ENCODE measurements around the gene KIF1A. TPM values are rescaled to one million over a fixed set of nuclear protein-coding genes. Genes with fewer than 3 reads are reported as not detected.

KIF1A gene
- total and polyA plus RNA-seq, 2 donors (not counting 3 experiments of a cell fraction or from before 2014, with no cell fraction given): 0.11 to 0.64 TPM

GRCh38 chr2:240869109-240869955, 49.3 kb upstream of the KIF1A start:
- ChIA-PET CTCF (no interaction called here), POLR2A (no interaction called here)
- DNase-seq (ENCODE audit: low read depth, low spot score): no peak
- intact Hi-C loops (cut with micrococcal nuclease): no loop called here
- Histone ChIP-seq H3K79me2 (ENCODE audit: control insufficient read depth, insufficient read depth, low read length) (no peaks in the 10 kb centered on the region), H3K27ac (ENCODE audit: insufficient read depth, low read depth, low read length) (no peak overlapping the region), H3K4me3 (replicated peaks in 1 of 3; ENCODE audit: insufficient read depth in 1 of 3, low read depth in 1 of 3, low read length in 3 of 3) (no peak overlapping the region), H4K20me1 (replicated peaks; ENCODE audit: control insufficient read depth, extremely low read depth, insufficient read depth, low read length) (no peaks in the 10 kb centered on the region), H3K9me1 (replicated peaks; ENCODE audit: control insufficient read depth, extremely low read depth, insufficient read depth, low read length) (no peaks in the 10 kb centered on the region), H3K27me3 (ENCODE audit: control insufficient read depth in 2 of 2, insufficient read depth in 2 of 2, low read length in 2 of 2) (no peaks in the 10 kb centered on the region), H3K36me3 (ENCODE audit: control insufficient read depth in 2 of 2, extremely low read depth in 1 of 2, insufficient read depth in 2 of 2, low read length in 2 of 2) (no peaks in the 10 kb centered on the region), H3K4me2 (ENCODE audit: insufficient read depth, low read length) (no peak overlapping the region), H3K4me1 (ENCODE audit: control insufficient read depth, extremely low read depth, insufficient read depth, low read length) (no peaks in the 10 kb centered on the region), H3K9ac (replicated peaks; ENCODE audit: extremely low read depth, insufficient read depth, low read length) (no peak overlapping the region), H3K9me3 (replicated peaks; ENCODE audit: control insufficient read depth, insufficient read depth, low read length) (no peaks in the 10 kb centered on the region), H2AFZ (ENCODE audit: low read depth, low read length) (no peak overlapping the region)
- TF ChIP-seq FOS (IDR thresholded peaks at IDR 0.05; ENCODE audit: borderline replicate concordance, insufficient read depth, low read length): no peak
- TF ChIP-seq MAX (IDR thresholded peaks at IDR 0.05; ENCODE audit: insufficient read depth, insufficient read length): no peak
- TF ChIP-seq JUN (IDR thresholded peaks at IDR 0.05; ENCODE audit: borderline replicate concordance, insufficient read depth, insufficient read length, low read depth): no peak
- TF ChIP-seq POLR2A (IDR thresholded peaks at IDR 0.05; ENCODE audit: low read depth, low read length): no peak
- TF ChIP-seq, protein P1, sequence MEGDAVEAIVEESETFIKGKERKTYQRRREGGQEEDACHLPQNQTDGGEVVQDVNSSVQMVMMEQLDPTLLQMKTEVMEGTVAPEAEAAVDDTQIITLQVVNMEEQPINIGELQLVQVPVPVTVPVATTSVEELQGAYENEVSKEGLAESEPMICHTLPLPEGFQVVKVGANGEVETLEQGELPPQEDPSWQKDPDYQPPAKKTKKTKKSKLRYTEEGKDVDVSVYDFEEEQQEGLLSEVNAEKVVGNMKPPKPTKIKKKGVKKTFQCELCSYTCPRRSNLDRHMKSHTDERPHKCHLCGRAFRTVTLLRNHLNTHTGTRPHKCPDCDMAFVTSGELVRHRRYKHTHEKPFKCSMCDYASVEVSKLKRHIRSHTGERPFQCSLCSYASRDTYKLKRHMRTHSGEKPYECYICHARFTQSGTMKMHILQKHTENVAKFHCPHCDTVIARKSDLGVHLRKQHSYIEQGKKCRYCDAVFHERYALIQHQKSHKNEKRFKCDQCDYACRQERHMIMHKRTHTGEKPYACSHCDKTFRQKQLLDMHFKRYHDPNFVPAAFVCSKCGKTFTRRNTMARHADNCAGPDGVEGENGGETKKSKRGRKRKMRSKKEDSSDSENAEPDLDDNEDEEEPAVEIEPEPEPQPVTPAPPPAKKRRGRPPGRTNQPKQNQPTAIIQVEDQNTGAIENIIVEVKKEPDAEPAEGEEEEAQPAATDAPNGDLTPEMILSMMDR (IDR thresholded peaks at IDR 0.05; ENCODE audit: extremely low read depth in 1 of 2, insufficient read depth in 1 of 2, low read depth in 1 of 2, low read length in 2 of 2): no peak
- no peak for TF ChIP-seq EZH2 (IDR thresholded peaks at IDR 0.05; ENCODE audit: borderline replicate concordance, low read depth, low read length, severe bottlenecking)
- TF ChIP-seq POLR2AphosphoS5 (IDR thresholded peaks at IDR 0.05; ENCODE audit: insufficient read depth, low read depth, low read length): no peak
- TF ChIP-seq MYC (IDR thresholded peaks at IDR 0.05; ENCODE audit: low read depth, low read length): no peak
- no peak for TF ChIP-seq GATA2 (IDR thresholded peaks at IDR 0.05; ENCODE audit: insufficient read depth, insufficient read length, low read depth, low read length)
- no TSS peak for BruUV-seq (replicated peaks)
- no peak for FAIRE-seq
- dilution Hi-C loops (cut with MboI; ENCODE audit: extremely low pct_ligation_motif_present, low sequenced_read_pairs): no loop called here

Data from endothelial cell of umbilical vein (primary cell).